ENCODE results near the gene RTN4RL2. TPM values are rescaled to one million over a fixed set of nuclear protein-coding genes. Genes with fewer than 3 reads are reported as not detected.
A peak's percentile ranks its signal among the peaks of the same experiment; 100 is the strongest.

RTN4RL2 gene
- total RNA-seq, 6 donors from 2014 or later: 1.1 to 4.1 (median 2.0) TPM; not detected in 1

- WGBS, 2 donors: 80 to 90% methylated on average over 4 of the region's 4 CpGs
- Histone ChIP-seq H3K27ac (no peak overlapping the region), H3K4me1 (peaks cover 37 to 45% (median 40%) of the 10 kb centered on the region in 4 donors), H3K36me3 (peaks cover 0 to 56% (median 18%) of the 10 kb centered on the region in 4 donors), H3K9me3 (no peaks in the 10 kb centered on the region), H3K27me3 (no peaks in the 10 kb centered on the region), H3K4me3 (no peak overlapping the region)
- TF ChIP-seq POLR2AphosphoS5 (IDR thresholded peaks at IDR 0.05) (no peak), EP300 (IDR thresholded peaks at IDR 0.05) (no peak), POLR2A (IDR thresholded peaks at IDR 0.05) (no peak), CTCF (IDR thresholded peaks at IDR 0.05) (no peak)
- DNase-seq: no peak
- no peak for ATAC-seq (ENCODE audit: low FRiP score in 2 of 2)
Measured at GRCh38 chr11:57422669-57423068, 37.7 kb upstream of the RTN4RL2 start.

- H3K9me3 ChIP-seq: no peaks in the 10 kb centered on the region
- no peak for ATAC-seq (ENCODE audit: low FRiP score in 2 of 2)
- 84 to 93% methylated on average over 8 to 9 of the region's 9 CpGs for WGBS, 2 donors
- H3K4me3 ChIP-seq: peak overlapping the region in 2 of 4 donors; percentile 54 to 58
- peak overlapping the region; percentile 92 to 97 (median 94) for H3K27ac ChIP-seq
- DNase-seq: no peak
- H3K27me3 ChIP-seq: no peaks in the 10 kb centered on the region
- no peak for TF ChIP-seq CTCF (IDR thresholded peaks at IDR 0.05)
- TF ChIP-seq EP300 (IDR thresholded peaks at IDR 0.05): no peak
- TF ChIP-seq POLR2A (IDR thresholded peaks at IDR 0.05): no peak
- no peak for TF ChIP-seq POLR2AphosphoS5 (IDR thresholded peaks at IDR 0.05)
- peaks cover 41 to 52% (median 46%) of the 10 kb centered on the region in 4 donors for H3K4me1 ChIP-seq
- H3K36me3 ChIP-seq: peaks cover 0 to 41% (median 8%) of the 10 kb centered on the region in 4 donors
Measured at GRCh38 chr11:57424137-57424791, 36.1 kb upstream of the RTN4RL2 start.

- TF ChIP-seq POLR2A (IDR thresholded peaks at IDR 0.05) (peak in 1 of 4 donors; percentile 33), EP300 (IDR thresholded peaks at IDR 0.05) (peak in 2 of 4 donors; percentile 8 to 45), POLR2AphosphoS5 (IDR thresholded peaks at IDR 0.05) (peak; percentile 61 to 63), CTCF (IDR thresholded peaks at IDR 0.05) (no peak)
- H3K9me3 ChIP-seq: no peaks in the 10 kb centered on the region
- DNase-seq (peak; percentile 40 to 86), ATAC-seq (ENCODE audit: low FRiP score in 2 of 2) (peak; percentile 77 to 81)
- H3K4me1 ChIP-seq: peaks cover 42 to 56% (median 46%) of the 10 kb centered on the region in 4 donors
- 26 to 29% methylated on average over 15 of the region's 15 CpGs for WGBS, 2 donors
- peaks cover 0 to 35% (median 4%) of the 10 kb centered on the region in 4 donors for H3K36me3 ChIP-seq
- H3K4me3 ChIP-seq: peak overlapping the region in 3 of 4 donors; percentile 51 to 58 (median 54)
- H3K27ac ChIP-seq: peak overlapping the region; percentile 92 to 97 (median 94)
- no peaks in the 10 kb centered on the region for H3K27me3 ChIP-seq
Measured at GRCh38 chr11:57424792-57425564, 35.4 kb upstream of the RTN4RL2 start.

GRCh38 chr11:57425565-57426438, 34.5 kb upstream of the RTN4RL2 start:
- H3K27me3 ChIP-seq: no peaks in the 10 kb centered on the region
- DNase-seq (peak; percentile 84 to 89), ATAC-seq (ENCODE audit: low FRiP score in 2 of 2) (peak; percentile 61 to 64)
- peak overlapping the region in 3 of 4 donors; percentile 51 to 58 (median 54) for H3K4me3 ChIP-seq
- H3K27ac ChIP-seq: peak overlapping the region; percentile 92 to 97 (median 94)
- H3K4me1 ChIP-seq: peaks cover 45 to 56% (median 51%) of the 10 kb centered on the region in 4 donors
- TF ChIP-seq POLR2AphosphoS5 (IDR thresholded peaks at IDR 0.05) (peak in 1 of 2 donors; percentile 64), POLR2A (IDR thresholded peaks at IDR 0.05) (no peak), CTCF (IDR thresholded peaks at IDR 0.05) (no peak), EP300 (IDR thresholded peaks at IDR 0.05) (peak in 2 of 4 donors; percentile 24 to 82)
- peaks cover 0 to 28% (median 3%) of the 10 kb centered on the region in 4 donors for H3K36me3 ChIP-seq
- no peaks in the 10 kb centered on the region for H3K9me3 ChIP-seq
- 45 to 49% methylated on average over 9 to 15 of the region's 15 CpGs for WGBS, 2 donors

Measured in upper lobe of left lung (tissue), 6 donors.